ENCODE data around the gene PARD6A.

Gene PARD6A

GRCh38 chr16:67655363-67655762 is 5.4 kb upstream of the PARD6A start:
- TF ChIP-seq CTCF (IDR thresholded peaks at IDR 0.05): no peak

GRCh38 chr16:67656344-67657016 is 4.3 kb upstream of the PARD6A start:
- TF ChIP-seq CTCF (IDR thresholded peaks at IDR 0.05): no peak

- no peak for TF ChIP-seq CTCF (IDR thresholded peaks at IDR 0.05)
These were observed 3.6 kb upstream of the PARD6A start for GRCh38 chr16:67657017-67657608.

- no peak for TF ChIP-seq CTCF (IDR thresholded peaks at IDR 0.05)
These were observed 2.8 kb upstream of the PARD6A start for GRCh38 chr16:67657751-67658518.

- TF ChIP-seq CTCF (IDR thresholded peaks at IDR 0.05): no peak
These were observed 1.7 kb upstream of the PARD6A start for GRCh38 chr16:67658849-67659674.

- TF ChIP-seq CTCF (IDR thresholded peaks at IDR 0.05): no peak
These were observed 841 bp upstream of the PARD6A start, which contains the start of gene ACD for GRCh38 chr16:67659675-67660563. Gene ACD (minus strand): TSS chr16:67660260. CDS start chr16:67660220, 40 bp downstream.
